ENCODE data around the gene RAD52.

GRCh38 chr12:966724-967123 is 17.2 kb upstream of the RAD52 start:
- no peak for TF ChIP-seq CTCF (IDR thresholded peaks at IDR 0.05; ENCODE audit: low read depth, low read length)
- no peak for TF ChIP-seq EZH2phosphoT487 (IDR thresholded peaks at IDR 0.05; ENCODE audit: low read depth)
